Measurements from ENCODE around the gene MYO5C.
A peak's percentile ranks its signal among the peaks of the same experiment; 100 is the strongest.
"Not testable (repeated sequence)": the region's sequence is repeated elsewhere in the genome, so short reads cannot be mapped to it uniquely, and the experiment has no call there.

The MYO5C gene

GRCh38 chr15:52238989-52239525, 56.5 kb downstream of the MYO5C start:
- not testable (repeated sequence) for H2BK5ac ChIP-seq (ENCODE audit: low read depth, low read length, poor library complexity, severe bottlenecking); H2BK120ac ChIP-seq (ENCODE audit: low read depth, low read length)

GRCh38 chr15:52238149-52238548, 57.5 kb downstream of the MYO5C start:
- Histone ChIP-seq H2BK120ac (ENCODE audit: low read depth, low read length) (no peak overlapping the region), H3K36me3 (ENCODE audit: control insufficient read depth in 1 of 2, insufficient read depth in 2 of 2, low read depth in 1 of 2, low read length in 2 of 2) (peaks cover 0 to 3% of the 10 kb centered on the region in 2 experiments), H3K14ac (ENCODE audit: low read length in 2 of 2) (no peak overlapping the region), H3K9ac (ENCODE audit: low read length) (no peak overlapping the region), H2BK5ac (ENCODE audit: low read depth, low read length, poor library complexity, severe bottlenecking) (no peak overlapping the region), H3K18ac (ENCODE audit: low read depth in 1 of 2, low read length in 2 of 2) (no peak overlapping the region), H4K91ac (ENCODE audit: low read length) (no peak overlapping the region), H3K79me1 (replicated peaks; ENCODE audit: low read length, poor library complexity, severe bottlenecking) (no peaks in the 10 kb centered on the region), H3K4me1 (ENCODE audit: control insufficient read depth, insufficient read depth, low read depth, low read length) (peaks cover 10% of the 10 kb centered on the region), H3K9me3 (ENCODE audit: control insufficient read depth, low read length) (no peaks in the 10 kb centered on the region), H3K4ac (ENCODE audit: low read depth in 1 of 2, low read length in 2 of 2) (no peak overlapping the region), H3K4me2 (ENCODE audit: low read length, poor library complexity, severe bottlenecking) (no peak overlapping the region), H2BK15ac (ENCODE audit: low read depth, poor library complexity, severe bottlenecking) (no peak overlapping the region), H3K4me3 (ENCODE audit: insufficient read depth in 1 of 2, low read depth in 1 of 2, low read length in 2 of 2) (no peak overlapping the region), H2AFZ (ENCODE audit: low read depth, low read length) (no peak overlapping the region), H3K23ac (ENCODE audit: low read length in 2 of 2) (no peak overlapping the region), H2BK12ac (ENCODE audit: low read length in 2 of 2) (no peak overlapping the region), H2AK5ac (ENCODE audit: low read length, severe bottlenecking) (no peak overlapping the region), H3K27ac (ENCODE audit: low read length, poor library complexity, severe bottlenecking) (no peak overlapping the region), H3K27me3 (ENCODE audit: control insufficient read depth in 1 of 2, insufficient read depth in 1 of 2, low read length in 2 of 2) (no peaks in the 10 kb centered on the region), H4K8ac (ENCODE audit: low read length) (no peak overlapping the region)
- DNase-seq, result no peak
- WGBS, result 96% methylated on average over 3 of the region's 3 CpGs

More at GRCh38 chr15:52238989-52239525, 56.5 kb downstream of the MYO5C start:
- H3K23ac ChIP-seq (ENCODE audit: low read length in 2 of 2); DNase-seq; H2BK12ac ChIP-seq (ENCODE audit: low read length in 2 of 2); H2AK5ac ChIP-seq (ENCODE audit: low read length, severe bottlenecking); H3K27ac ChIP-seq (ENCODE audit: low read length, poor library complexity, severe bottlenecking); H3K79me1 ChIP-seq (replicated peaks; ENCODE audit: low read length, poor library complexity, severe bottlenecking); H4K91ac ChIP-seq (ENCODE audit: low read length); H3K27me3 ChIP-seq (ENCODE audit: control insufficient read depth in 1 of 2, insufficient read depth in 1 of 2, low read length in 2 of 2); H3K9me3 ChIP-seq (ENCODE audit: control insufficient read depth, low read length); H4K8ac ChIP-seq (ENCODE audit: low read length); H3K18ac ChIP-seq (ENCODE audit: low read depth in 1 of 2, low read length in 2 of 2); H2AFZ ChIP-seq (ENCODE audit: low read depth, low read length); H3K4me3 ChIP-seq (ENCODE audit: insufficient read depth in 1 of 2, low read depth in 1 of 2, low read length in 2 of 2); H3K36me3 ChIP-seq (ENCODE audit: control insufficient read depth in 1 of 2, insufficient read depth in 2 of 2, low read depth in 1 of 2, low read length in 2 of 2); H3K4ac ChIP-seq (ENCODE audit: low read depth in 1 of 2, low read length in 2 of 2); H2BK15ac ChIP-seq (ENCODE audit: low read depth, poor library complexity, severe bottlenecking); H3K4me2 ChIP-seq (ENCODE audit: low read length, poor library complexity, severe bottlenecking); H3K4me1 ChIP-seq (ENCODE audit: control insufficient read depth, insufficient read depth, low read depth, low read length); H3K9ac ChIP-seq (ENCODE audit: low read length): not testable (repeated sequence)
- WGBS, result 95% methylated on average over 13 of the region's 13 CpGs
- H3K14ac ChIP-seq (ENCODE audit: low read length in 2 of 2), result peak overlapping the region in 1 of 2 experiments; percentile 45

GRCh38 chr15:52236013-52236412, 59.6 kb downstream of the MYO5C start:
- Histone ChIP-seq H2BK15ac (ENCODE audit: low read depth, poor library complexity, severe bottlenecking) (no peak overlapping the region), H3K9ac (ENCODE audit: low read length) (no peak overlapping the region), H2AFZ (ENCODE audit: low read depth, low read length) (no peak overlapping the region)

GRCh38 chr15:52234596-52235541, 60.7 kb downstream of the MYO5C start:
- Histone ChIP-seq H3K4me3 (ENCODE audit: insufficient read depth in 1 of 2, low read depth in 1 of 2, low read length in 2 of 2) (no peak overlapping the region), H3K23ac (ENCODE audit: low read length in 2 of 2) (no peak overlapping the region), H3K79me1 (replicated peaks; ENCODE audit: low read length, poor library complexity, severe bottlenecking) (no peaks in the 10 kb centered on the region), H3K4ac (ENCODE audit: low read depth in 1 of 2, low read length in 2 of 2) (no peak overlapping the region), H3K18ac (ENCODE audit: low read depth in 1 of 2, low read length in 2 of 2) (peak overlapping the region in 1 of 2 experiments; percentile 0), H2AK5ac (ENCODE audit: low read length, severe bottlenecking) (no peak overlapping the region), H4K8ac (ENCODE audit: low read length) (no peak overlapping the region), H4K91ac (ENCODE audit: low read length) (no peak overlapping the region), H3K4me1 (ENCODE audit: control insufficient read depth, insufficient read depth, low read depth, low read length) (peaks cover 10% of the 10 kb centered on the region), H3K27ac (ENCODE audit: low read length, poor library complexity, severe bottlenecking) (no peak overlapping the region), H3K14ac (ENCODE audit: low read length in 2 of 2) (peak overlapping the region in 1 of 2 experiments; percentile 15), H2BK5ac (ENCODE audit: low read depth, low read length, poor library complexity, severe bottlenecking) (no peak overlapping the region), H3K9me3 (ENCODE audit: control insufficient read depth, low read length) (no peaks in the 10 kb centered on the region), H3K36me3 (ENCODE audit: control insufficient read depth in 1 of 2, insufficient read depth in 2 of 2, low read depth in 1 of 2, low read length in 2 of 2) (no peaks in the 10 kb centered on the region), H3K27me3 (ENCODE audit: control insufficient read depth in 1 of 2, insufficient read depth in 1 of 2, low read length in 2 of 2) (no peaks in the 10 kb centered on the region), H2BK15ac (ENCODE audit: low read depth, poor library complexity, severe bottlenecking) (no peak overlapping the region), H2BK120ac (ENCODE audit: low read depth, low read length) (no peak overlapping the region), H2BK12ac (ENCODE audit: low read length in 2 of 2) (no peak overlapping the region), H3K4me2 (ENCODE audit: low read length, poor library complexity, severe bottlenecking) (no peak overlapping the region), H3K9ac (ENCODE audit: low read length) (no peak overlapping the region), H2AFZ (ENCODE audit: low read depth, low read length) (no peak overlapping the region)
- no peak for DNase-seq
- 61% methylated on average over 17 of the region's 17 CpGs for WGBS

More at GRCh38 chr15:52236013-52236412, 59.6 kb downstream of the MYO5C start:
- Histone ChIP-seq H3K4me1 (ENCODE audit: control insufficient read depth, insufficient read depth, low read depth, low read length) (peaks cover 10% of the 10 kb centered on the region), H3K4ac (ENCODE audit: low read depth in 1 of 2, low read length in 2 of 2) (no peak overlapping the region), H2BK12ac (ENCODE audit: low read length in 2 of 2) (no peak overlapping the region), H3K9me3 (ENCODE audit: control insufficient read depth, low read length) (no peaks in the 10 kb centered on the region), H3K79me1 (replicated peaks; ENCODE audit: low read length, poor library complexity, severe bottlenecking) (no peaks in the 10 kb centered on the region), H3K4me2 (ENCODE audit: low read length, poor library complexity, severe bottlenecking) (no peak overlapping the region), H2BK120ac (ENCODE audit: low read depth, low read length) (no peak overlapping the region), H4K91ac (ENCODE audit: low read length) (no peak overlapping the region), H4K8ac (ENCODE audit: low read length) (no peak overlapping the region), H3K27me3 (ENCODE audit: control insufficient read depth in 1 of 2, insufficient read depth in 1 of 2, low read length in 2 of 2) (no peaks in the 10 kb centered on the region), H3K14ac (ENCODE audit: low read length in 2 of 2) (peak overlapping the region in 1 of 2 experiments; percentile 58), H3K23ac (ENCODE audit: low read length in 2 of 2) (peak overlapping the region in 1 of 2 experiments; percentile 37), H3K4me3 (ENCODE audit: insufficient read depth in 1 of 2, low read depth in 1 of 2, low read length in 2 of 2) (no peak overlapping the region), H2AK5ac (ENCODE audit: low read length, severe bottlenecking) (no peak overlapping the region), H2BK5ac (ENCODE audit: low read depth, low read length, poor library complexity, severe bottlenecking) (no peak overlapping the region), H3K36me3 (ENCODE audit: control insufficient read depth in 1 of 2, insufficient read depth in 2 of 2, low read depth in 1 of 2, low read length in 2 of 2) (no peaks in the 10 kb centered on the region), H3K27ac (ENCODE audit: low read length, poor library complexity, severe bottlenecking) (no peak overlapping the region), H3K18ac (ENCODE audit: low read depth in 1 of 2, low read length in 2 of 2) (no peak overlapping the region)
- DNase-seq, result no peak
- 87% methylated on average over 8 of the region's 8 CpGs for WGBS

Data from mesenchymal stem cell (in vitro differentiated cells and primary cell).